H9 (cell line): ENCODE measurements around the gene MPPE1. TPM values are rescaled to one million over a fixed set of nuclear protein-coding genes. Genes with fewer than 3 reads are reported as not detected.
A peak's percentile ranks its signal among the peaks of the same experiment; 100 is the strongest.

ENCODE experiments used
- DNase-seq: peaks from one replicate; pipeline ENCODE4 v3.0.0-alpha.2; 2017
- H2AFZ ChIP-seq: one replicate; pipeline ENCODE4 v1.6.1; 2013; ENCODE audit warnings: mild to moderate bottlenecking, low read length, control low read depth, moderate library complexity
- H2AK5ac ChIP-seq: 2 replicates; pipeline ENCODE4 v1.6.1; 2013; ENCODE audit warnings: low read length, control low read depth, mixed read lengths; ENCODE audit not compliant: insufficient read length
- H2BK120ac ChIP-seq: one replicate; pipeline ENCODE4 v1.6.1; 2013; ENCODE audit warnings: low read depth, mild to moderate bottlenecking, low read length, control low read depth, inconsistent platforms; ENCODE audit not compliant: poor library complexity, severe bottlenecking
- H2BK12ac ChIP-seq: 2 replicates; pipeline ENCODE4 v1.6.1; 2013; ENCODE audit warnings: low read length, control low read depth, mixed read lengths, low read depth; ENCODE audit not compliant: insufficient read length
- H2BK15ac ChIP-seq: 2 replicates; pipeline ENCODE4 v1.6.1; 2013; ENCODE audit warnings: low read depth, low read length, control low read depth
- H2BK20ac ChIP-seq: one replicate; pipeline ENCODE4 v1.6.1; 2013; ENCODE audit warnings: low read depth, mild to moderate bottlenecking, low read length, control low read depth, inconsistent platforms; ENCODE audit not compliant: poor library complexity, severe bottlenecking
- H2BK5ac ChIP-seq: 2 replicates; pipeline ENCODE4 v1.6.1; 2013; ENCODE audit warnings: low read length, control low read depth, mixed read lengths; ENCODE audit not compliant: insufficient read length
- H3K14ac ChIP-seq: 2 replicates; pipeline ENCODE4 v1.6.1; 2013; ENCODE audit warnings: low read length, control low read depth; ENCODE audit not compliant: insufficient read depth
- H3K18ac ChIP-seq: 2 replicates; pipeline ENCODE4 v1.6.1; 2013; ENCODE audit warnings: low read depth, mild to moderate bottlenecking, mixed read lengths, low read length, control low read depth; ENCODE audit not compliant: insufficient read length
- H3K23ac ChIP-seq: 2 replicates; pipeline ENCODE4 v1.6.1; 2013; ENCODE audit warnings: low read length, control low read depth, mixed read lengths, low read depth; ENCODE audit not compliant: insufficient read length
- H3K23me2 ChIP-seq: 2 replicates; pipeline ENCODE4 v1.6.1; 2013; ENCODE audit warnings: low read depth, mild to moderate bottlenecking, mixed read lengths, low read length, control low read depth; ENCODE audit not compliant: insufficient read length, poor library complexity, severe bottlenecking
- H3K27ac ChIP-seq: 2 replicates; pipeline ENCODE4 v1.5.1; 2013; ENCODE audit warnings: low read length, control low read depth, mixed read lengths, low read depth; ENCODE audit not compliant: insufficient read length
- H3K27me3 ChIP-seq: 2 replicates; pipeline ENCODE4 v1.6.1; 2013; ENCODE audit warnings: low read length, control low read depth, inconsistent platforms; ENCODE audit not compliant: insufficient read depth
- H3K4ac ChIP-seq: 2 replicates; pipeline ENCODE4 v1.6.1; 2013; ENCODE audit warnings: low read depth, mild to moderate bottlenecking, control low read depth, inconsistent platforms, low read length, moderate library complexity
- H3K4me1 ChIP-seq: 2 replicates; pipeline ENCODE4 v1.6.1; 2013; ENCODE audit warnings: low read length, control low read depth, inconsistent platforms; ENCODE audit not compliant: insufficient read depth
- H3K4me2 ChIP-seq: 2 replicates; pipeline ENCODE4 v1.6.1; 2013; ENCODE audit warnings: low read length, control low read depth, mixed read lengths; ENCODE audit not compliant: insufficient read length, insufficient read depth
- H3K56ac ChIP-seq: 2 replicates; pipeline ENCODE4 v1.6.1; 2013; ENCODE audit warnings: low read depth, mild to moderate bottlenecking, mixed read lengths, low read length, control low read depth; ENCODE audit not compliant: insufficient read length
- H3K79me1 ChIP-seq: 2 replicates; pipeline ENCODE4 v1.6.1; 2013; ENCODE audit warnings: low read depth, mild to moderate bottlenecking, moderate library complexity, low read length, control low read depth, inconsistent platforms; ENCODE audit not compliant: insufficient read depth, poor library complexity, severe bottlenecking
- H3K79me2 ChIP-seq: 2 replicates; pipeline ENCODE4 v1.6.1; 2013; ENCODE audit warnings: low read length, control low read depth, inconsistent platforms; ENCODE audit not compliant: insufficient read depth
- H3K9ac ChIP-seq: 2 replicates; pipeline ENCODE4 v1.6.1; 2013; ENCODE audit warnings: low read length, control low read depth, mixed read lengths; ENCODE audit not compliant: insufficient read length; ENCODE audit errors: extremely low read depth
- H3K9me3 ChIP-seq: one replicate; pipeline ENCODE4 v1.6.1; 2013; ENCODE audit warnings: low read depth, low read length, inconsistent platforms; ENCODE audit not compliant: control insufficient read depth
- H3T11ph ChIP-seq: one replicate; pipeline ENCODE4 v1.6.1; 2013; ENCODE audit warnings: mild to moderate bottlenecking, low read length, control low read depth, inconsistent platforms
- H4K20me1 ChIP-seq: one replicate; pipeline ENCODE4 v1.6.1; 2013; ENCODE audit not compliant: control insufficient read depth, insufficient read length, insufficient read depth
- H4K5ac ChIP-seq: 2 replicates; pipeline ENCODE4 v1.6.1; 2013; ENCODE audit warnings: low read depth, mild to moderate bottlenecking, mixed read lengths, low read length, control low read depth; ENCODE audit not compliant: insufficient read length
- H4K8ac ChIP-seq: replicated peaks from 2 replicates; pipeline ENCODE4 v1.6.1; 2013; ENCODE audit warnings: low read length, control low read depth, mixed read lengths, low read depth; ENCODE audit not compliant: insufficient read length
- H4K91ac ChIP-seq: 2 replicates; pipeline ENCODE4 v1.6.1; 2013; ENCODE audit warnings: low read depth, mild to moderate bottlenecking, moderate library complexity, mixed read lengths, low read length, control low read depth; ENCODE audit not compliant: insufficient read length
- H3K27ac Mint-ChIP-seq, 3 experiments: 2 replicates in 2 of 3; 3 replicates in 1 of 3; pipeline ENCODE4 v1.8.0; 2020 to 2021; ENCODE audit warnings: mixed read lengths in 3 of 3, mild to moderate bottlenecking in 1 of 3, moderate library complexity in 1 of 3
- H3K27me3 Mint-ChIP-seq: 2 replicates; pipeline ENCODE4 v1.8.0; 2021; ENCODE audit warnings: low read depth, mild to moderate bottlenecking, moderate library complexity, mixed read lengths
- H3K36me3 Mint-ChIP-seq, 3 experiments: 2 replicates in 2 of 3; 3 replicates in 1 of 3; pipeline ENCODE4 v1.8.0; 2020 to 2021; ENCODE audit warnings: low read depth in 3 of 3, mixed read lengths in 3 of 3; ENCODE audit not compliant: insufficient read depth in 1 of 3
- H3K4me1 Mint-ChIP-seq, 2 experiments: 2 replicates each; pipeline ENCODE4 v1.8.0; 2020; ENCODE audit warnings: mixed read lengths in 2 of 2
- H3K4me3 Mint-ChIP-seq, 2 experiments: 2 replicates in 1 of 2; 3 replicates in 1 of 2; pipeline ENCODE4 v1.8.0; 2020 to 2021; ENCODE audit warnings: mild to moderate bottlenecking in 2 of 2, mixed read lengths in 2 of 2, moderate library complexity in 1 of 2
- H3K9me3 Mint-ChIP-seq, 2 experiments: 2 replicates in 1 of 2; 3 replicates in 1 of 2; pipeline ENCODE4 v1.8.0; 2020; ENCODE audit warnings: mild to moderate bottlenecking in 2 of 2, mixed read lengths in 2 of 2, moderate library complexity in 1 of 2
- CTCF ChIP-seq: fragments of 200-600 bp; sonication (generic); conservative IDR thresholded peaks from 3 replicates; pipeline ENCODE4 v1.8.0; 2021; ENCODE audit warnings: antibody characterized with exemption, mild to moderate bottlenecking
- WGBS: extraction: QIAGEN DNeasy Blood & Tissue Kit; methylation state at CpG from one replicate; pipeline ENCODE4 v1.1.7; 2013; ENCODE audit warnings: missing lambda C conversion rate, low lambda C conversion rate, mixed read lengths; ENCODE audit not compliant: insufficient read length; ENCODE audit errors: extremely low coverage; 5-methylcytosine and 5-hydroxymethylcytosine counted together
- total RNA-seq: library from RNA; stranded (reverse); gene quantifications from 2 replicates; pipeline ENCODE4 v1.2.1, GENCODE V29; 2021

Gene MPPE1
- total RNA-seq, 1 experiment from 2014 or later, result 13.2 TPM

GRCh38 chr18:11951390-11951851 is 43.3 kb upstream of the MPPE1 start:
- H2AFZ ChIP-seq, result no peak overlapping the region
- H3K36me3 Mint-ChIP-seq, result peaks cover 0 to under 1% (median 0%) of the 10 kb centered on the region in 3 experiments; a peak in 1 of 7 replicates
- H3K4me1 ChIP-seq, result peaks cover 2% of the 10 kb centered on the region; the same call in 1 of the 2 replicates
- no peak overlapping the region for H3K56ac ChIP-seq
- no peak overlapping the region for H3K4ac ChIP-seq
- H3K23ac ChIP-seq, result no peak overlapping the region
- no peak overlapping the region for H3K4me2 ChIP-seq
- peak overlapping the region in 1 of 3 experiments; percentile 64; a peak in 1 of 7 replicates for H3K27ac Mint-ChIP-seq
- no peak overlapping the region for H2BK120ac ChIP-seq
- TF ChIP-seq CTCF, result no peak
- no peaks in the 10 kb centered on the region for H3K9me3 ChIP-seq
- H3K23me2 ChIP-seq, result peaks cover 3% of the 10 kb centered on the region
- H3K27me3 ChIP-seq, result no peaks in the 10 kb centered on the region
- DNase-seq, result peak; percentile 52
- H3K4me1 Mint-ChIP-seq, result peaks cover 36 to 40% of the 10 kb centered on the region in 2 experiments
- no peak overlapping the region for H4K5ac ChIP-seq
- no peak overlapping the region for H3K27ac ChIP-seq
- H2BK5ac ChIP-seq, result no peak overlapping the region
- H3K14ac ChIP-seq, result no peak overlapping the region
- H4K91ac ChIP-seq, result no peak overlapping the region
- no peak overlapping the region for H2BK20ac ChIP-seq
- no peak overlapping the region for H2BK15ac ChIP-seq
- no CpG with 5 or more reads among the region's 9 CpGs for WGBS
- no peaks in the 10 kb centered on the region for H3K79me2 ChIP-seq
- no peak overlapping the region for H3K4me3 Mint-ChIP-seq
- no peaks in the 10 kb centered on the region for H3K79me1 ChIP-seq
- no peak overlapping the region for H4K8ac ChIP-seq
- no peak overlapping the region for H3K9ac ChIP-seq
- no peak overlapping the region for H3K18ac ChIP-seq
- no peak overlapping the region for H3T11ph ChIP-seq
- no peaks in the 10 kb centered on the region for H4K20me1 ChIP-seq
- H3K27me3 Mint-ChIP-seq, result peaks cover 1% of the 10 kb centered on the region; the same call in 1 of the 2 replicates
- H3K9me3 Mint-ChIP-seq, result peaks cover 1% of the 10 kb centered on the region in 2 experiments; a peak in 3 of 5 replicates
- no peak overlapping the region for H2AK5ac ChIP-seq
- no peak overlapping the region for H2BK12ac ChIP-seq
